GM12878 (cell line): ENCODE measurements around the gene UBAP1L. TPM values are rescaled to one million over a fixed set of nuclear protein-coding genes. Genes with fewer than 3 reads are reported as not detected.

Experiments used
- ATAC-seq: fragments of 200-7000 bp; cut with Tn5 transposase; 3 replicates; pipeline ENCODE4 v1.9.1; 2020; ENCODE audit warnings: mild to moderate bottlenecking, moderate library complexity
- BruUV-seq: library from RNA; stranded (reverse); fragments of 400-500 nt; replicated peaks from 2 replicates; lab custom pipeline; 2021; lab: Mats Ljungman, UMichigan
- CTCF ChIA-PET: fragments of 300-600 bp; sonication (Branson Sonifier 250); formaldehyde crosslinking; extraction: SDS; loops from one replicate; lab custom pipeline; 2021; ENCODE audit warnings: inconsistent platforms; lab: Yijun Ruan, JAX
- POLR2A ChIA-PET: fragments of 350-600 bp; formaldehyde crosslinking; extraction: SDS; loops from one replicate; lab custom pipeline; 2021; ENCODE audit warnings: inconsistent platforms; lab: Charles Lee
- RAD21 ChIA-PET: fragments of 300-600 bp; sonication (Branson Sonifier 250); formaldehyde crosslinking; loops from one replicate; lab custom pipeline; 2023; ENCODE audit warnings: antibody characterized with exemption; ENCODE audit not compliant: unreplicated experiment; lab: Charles Lee
- SMC1A ChIA-PET: fragments of 300-600 bp; sonication (Branson Sonifier 250); formaldehyde crosslinking; loops from one replicate; lab custom pipeline; 2023; ENCODE audit not compliant: unreplicated experiment, uncharacterized antibody; lab: Charles Lee
- DNase-seq: peaks from one replicate; pipeline ENCODE4 v3.0.0-alpha.2; 2011; ENCODE audit warnings: low read depth, low spot score
- FAIRE-seq: peaks from 3 replicates; lab custom pipeline; 2011; peaks lifted over from hg19 to GRCh38; lab: Jason Lieb, UNC
- H2AFZ ChIP-seq: 2 replicates; pipeline ENCODE4 v1.6.0; 2011; ENCODE audit warnings: low read depth, low read length, control low read depth; ENCODE audit not compliant: control insufficient read depth
- H3K27ac ChIP-seq: 2 replicates; pipeline ENCODE4 v1.5.1; 2011; ENCODE audit warnings: control low read depth; ENCODE audit not compliant: control insufficient read depth, insufficient read depth
- H3K27me3 ChIP-seq, 2 experiments: replicated peaks in 1 of 2; 2 replicates each; pipeline versions ENCODE4 v1.6.0 to v1.6.1; 2011; ENCODE audit warnings: low read length in 1 of 2; ENCODE audit not compliant: control insufficient read depth in 2 of 2, insufficient read depth in 2 of 2
- H3K36me3 ChIP-seq, 2 experiments: 2 replicates each; pipeline ENCODE4 v1.5.1; 2011; ENCODE audit warnings: low read length in 1 of 2; ENCODE audit not compliant: control insufficient read depth in 2 of 2, insufficient read depth in 2 of 2
- H3K4me1 ChIP-seq: 2 replicates; pipeline ENCODE4 v1.6.1; 2011; ENCODE audit warnings: mild to moderate bottlenecking, low read length, moderate library complexity, mixed read lengths; ENCODE audit not compliant: control insufficient read depth, insufficient read depth
- H3K4me2 ChIP-seq: 2 replicates; pipeline ENCODE4 v1.6.0; 2011; ENCODE audit warnings: control low read depth; ENCODE audit not compliant: control insufficient read depth, insufficient read depth
- H3K4me3 ChIP-seq: fragments of 200-600 bp; sonication (generic); 2 replicates; pipeline ENCODE4 v1.5.1; 2016
- H3K79me2 ChIP-seq: 2 replicates; pipeline ENCODE4 v1.6.0; 2011; ENCODE audit warnings: low read length; ENCODE audit not compliant: control insufficient read depth, insufficient read depth
- H3K9ac ChIP-seq: 2 replicates; pipeline ENCODE4 v1.8.0; 2011; ENCODE audit warnings: low read length, control low read depth, mixed read lengths; ENCODE audit not compliant: control insufficient read depth, insufficient read depth
- H3K9me3 ChIP-seq: replicated peaks from 3 replicates; pipeline ENCODE4 v1.5.1; 2011; ENCODE audit warnings: mild to moderate bottlenecking, low read length; ENCODE audit not compliant: control insufficient read depth, insufficient read depth
- H4K20me1 ChIP-seq: 2 replicates; pipeline ENCODE4 v1.6.0; 2011; ENCODE audit not compliant: control insufficient read depth, insufficient read depth
- BACH1 ChIP-seq: fragments of 450-650 bp; IDR thresholded peaks from 2 replicates; pipeline ENCODE4 v1.6.1; 2017; ENCODE audit warnings: mild to moderate bottlenecking, borderline replicate concordance
- FOXK2 ChIP-seq: fragments of 450-650 bp; IDR thresholded peaks from 2 replicates; pipeline ENCODE4 v1.6.1; 2017; ENCODE audit warnings: mild to moderate bottlenecking, moderate library complexity
- HDAC6 ChIP-seq: fragments of 200-600 bp; sonication (generic); IDR thresholded peaks from one replicate; pipeline ENCODE4 v1.8.0; 2017; ENCODE audit warnings: antibody characterized with exemption; ENCODE audit not compliant: unreplicated experiment
- POLR2A ChIP-seq: IDR thresholded peaks from 2 replicates; pipeline ENCODE4 v1.6.1; 2011; ENCODE audit warnings: low read depth, mild to moderate bottlenecking, low read length
- SREBF2 ChIP-seq: IDR thresholded peaks from 2 replicates; pipeline ENCODE4 v1.6.1; 2012; ENCODE audit warnings: mild to moderate bottlenecking, low read length
- TCF7 ChIP-seq: IDR thresholded peaks from 2 replicates; pipeline ENCODE4 v1.6.1; 2014; ENCODE audit warnings: antibody characterized with exemption, borderline replicate concordance
- WRNIP1 ChIP-seq: IDR thresholded peaks from 2 replicates; pipeline ENCODE4 v1.6.1; 2011; ENCODE audit warnings: low read depth, low read length, improper control_type of control experiment, borderline replicate concordance
- ZSCAN29 ChIP-seq: fragments of 450-650 bp; IDR thresholded peaks from 2 replicates; pipeline ENCODE4 v1.6.1; 2017; ENCODE audit warnings: mild to moderate bottlenecking, moderate library complexity
- WGBS: methylation state at CpG from one replicate; pipeline ENCODE4 v1.1.6; 2016; ENCODE audit warnings: low lambda C conversion rate; ENCODE audit not compliant: insufficient replicate concordance, insufficient coverage; ENCODE audit errors: missing lambda C conversion rate; 5-methylcytosine and 5-hydroxymethylcytosine counted together
- in situ Hi-C: fragments of 300-500 bp; cut with MboI; formaldehyde crosslinking; loops from 9 replicates; pipeline ENCODE4 v1.14.3; 2018; ENCODE audit warnings: mixed read lengths
- intact Hi-C: fragments of 100-400 bp; cut with micrococcal nuclease; formaldehyde crosslinking; loops from one replicate; pipeline ENCODE4 v1.14.2; 2022; ENCODE audit not compliant: unreplicated experiment
- polyA plus RNA-seq, 11 experiments: library from polyadenylated mRNA; depleted of rRNA in 4 of 11; unstranded in 6 of 11; stranded (reverse) in 5 of 11; fragments of >200 nt; fragmentation: Nextera tagmentation in 4 of 11; fragmentation: Illumina TruSeq in 1 of 11; extraction: Ambion mirVana in 4 of 11; extraction: Trizol in 1 of 11; gene quantifications; 1 replicate in 1 of 11; 2 replicates in 10 of 11; pipeline versions ENCODE4 v1.2.1 to v1.2.3, GENCODE V29; 2011 to 2016; ENCODE audit warnings: inconsistent platforms in 2 of 11, missing spikeins in 2 of 11, low read depth in 1 of 11
- total RNA-seq, 4 experiments: library from RNA; depleted of rRNA in 3 of 4; stranded (reverse); fragments of >200 nt in 3 of 4; fragmentation: Illumina TruSeq in 1 of 4; extraction: Trizol in 1 of 4; gene quantifications; 2 replicates each; pipeline versions ENCODE4 v1.2.1 to v1.2.3, GENCODE V29; 2013 to 2021
- TF ChIP-seq, protein P1 (sequence below): fragments of 150-350 bp; IDR thresholded peaks from 2 replicates; pipeline ENCODE4 v1.6.1; 2016; ENCODE audit warnings: low read depth, low read length
- TF ChIP-seq, protein P2 (sequence below): IDR thresholded peaks from 2 replicates; pipeline ENCODE4 v1.6.1; 2012; ENCODE audit warnings: low read depth, low read length, improper control_type of control experiment
- TF ChIP-seq, protein P3 (sequence below), 3 experiments: IDR thresholded peaks in 2 of 3; conservative IDR thresholded peaks in 1 of 3; 2 replicates each; pipeline ENCODE4 v1.5.1; 2011; ENCODE audit warnings: low read depth in 3 of 3, low read length in 3 of 3, mild to moderate bottlenecking in 3 of 3, control low read depth in 2 of 3, moderate library complexity in 2 of 3, inconsistent platforms in 1 of 3, mixed read lengths in 1 of 3; ENCODE audit not compliant: control insufficient read depth in 2 of 3, insufficient read depth in 1 of 3; ENCODE audit errors: extremely low read depth in 1 of 3
- TF ChIP-seq, protein P4 (sequence below): IDR thresholded peaks from 2 replicates; pipeline ENCODE4 v1.6.1; 2012; ENCODE audit warnings: mild to moderate bottlenecking, low read depth, low read length

The UBAP1L gene
- total and polyA plus RNA-seq, 10 of the 15 experiments (the other 5 are each of a cell fraction or from before 2014, with no cell fraction given), result 0.03 to 2.6 (median 1.0) TPM

DNA sequence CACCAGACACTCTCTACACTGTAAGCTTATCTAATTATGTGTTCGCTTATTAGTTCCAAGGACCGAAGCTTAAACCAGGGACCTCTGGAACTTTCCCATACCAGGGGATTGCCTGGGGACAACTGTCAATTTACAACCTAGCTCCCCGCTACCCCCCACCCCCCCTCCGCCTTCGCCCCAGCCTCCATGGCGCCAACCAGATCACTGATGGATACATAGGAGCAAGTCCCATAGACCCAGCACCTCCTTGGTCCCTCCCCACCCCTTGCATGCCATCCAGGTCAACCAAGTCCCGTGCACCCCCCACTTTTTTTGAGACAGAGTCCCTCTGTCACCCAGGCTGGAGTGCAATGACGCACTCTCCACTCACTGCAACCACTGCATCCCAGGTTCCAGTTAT is 19.5 kb upstream of the UBAP1L start (continued):
- TF ChIP-seq FOXK2 (no peak), HDAC6 (no peak)
- TF ChIP-seq, protein P1, sequence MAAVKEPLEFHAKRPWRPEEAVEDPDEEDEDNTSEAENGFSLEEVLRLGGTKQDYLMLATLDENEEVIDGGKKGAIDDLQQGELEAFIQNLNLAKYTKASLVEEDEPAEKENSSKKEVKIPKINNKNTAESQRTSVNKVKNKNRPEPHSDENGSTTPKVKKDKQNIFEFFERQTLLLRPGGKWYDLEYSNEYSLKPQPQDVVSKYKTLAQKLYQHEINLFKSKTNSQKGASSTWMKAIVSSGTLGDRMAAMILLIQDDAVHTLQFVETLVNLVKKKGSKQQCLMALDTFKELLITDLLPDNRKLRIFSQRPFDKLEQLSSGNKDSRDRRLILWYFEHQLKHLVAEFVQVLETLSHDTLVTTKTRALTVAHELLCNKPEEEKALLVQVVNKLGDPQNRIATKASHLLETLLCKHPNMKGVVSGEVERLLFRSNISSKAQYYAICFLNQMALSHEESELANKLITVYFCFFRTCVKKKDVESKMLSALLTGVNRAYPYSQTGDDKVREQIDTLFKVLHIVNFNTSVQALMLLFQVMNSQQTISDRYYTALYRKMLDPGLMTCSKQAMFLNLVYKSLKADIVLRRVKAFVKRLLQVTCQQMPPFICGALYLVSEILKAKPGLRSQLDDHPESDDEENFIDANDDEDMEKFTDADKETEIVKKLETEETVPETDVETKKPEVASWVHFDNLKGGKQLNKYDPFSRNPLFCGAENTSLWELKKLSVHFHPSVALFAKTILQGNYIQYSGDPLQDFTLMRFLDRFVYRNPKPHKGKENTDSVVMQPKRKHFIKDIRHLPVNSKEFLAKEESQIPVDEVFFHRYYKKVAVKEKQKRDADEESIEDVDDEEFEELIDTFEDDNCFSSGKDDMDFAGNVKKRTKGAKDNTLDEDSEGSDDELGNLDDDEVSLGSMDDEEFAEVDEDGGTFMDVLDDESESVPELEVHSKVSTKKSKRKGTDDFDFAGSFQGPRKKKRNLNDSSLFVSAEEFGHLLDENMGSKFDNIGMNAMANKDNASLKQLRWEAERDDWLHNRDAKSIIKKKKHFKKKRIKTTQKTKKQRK, result no peak
- TF ChIP-seq, all 136 proteins: peak for 0

DNA sequence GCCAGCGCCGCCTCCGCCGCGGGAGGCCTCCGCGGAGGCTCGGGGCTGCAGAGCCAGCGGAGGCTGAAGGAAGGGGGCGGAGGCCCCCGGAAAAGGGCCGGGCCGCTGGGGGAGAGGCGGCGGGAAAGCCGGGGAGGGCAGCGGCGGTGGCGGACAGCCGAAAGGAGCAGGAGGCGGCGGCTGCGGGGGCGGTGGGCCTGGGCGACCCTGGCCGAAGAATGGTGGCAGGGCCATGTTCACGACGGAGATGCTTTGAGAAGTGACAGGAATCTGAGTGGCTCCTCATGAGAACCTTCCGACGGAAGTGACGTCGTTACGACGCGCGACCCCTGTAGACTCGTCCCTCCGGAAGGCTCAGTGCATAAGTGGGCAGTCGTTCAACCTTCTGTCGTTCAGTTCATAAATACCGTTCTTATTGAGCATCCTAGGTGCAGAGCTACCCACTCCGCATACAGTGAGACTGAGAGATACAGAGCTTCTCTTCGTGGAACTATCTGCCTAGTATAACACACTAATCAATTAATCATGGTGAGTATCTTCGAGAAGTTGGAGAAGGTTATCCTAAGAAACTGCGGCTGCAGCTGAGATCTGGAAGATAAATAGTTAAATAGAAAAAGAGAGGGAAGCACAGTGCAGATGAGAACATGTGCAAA is 18.7 kb upstream of the UBAP1L start, which contains the start of gene PDCD7:
Gene PDCD7 (minus strand): TSS at position 261 of the 653 bp plus-strand sequence. CDS start 27 bp downstream, at position 234.
- Histone ChIP-seq H2AFZ (peak within 1 kb of the TSS; percentile 99), H3K4me1 (0 out of 2 replicates have a peak, but pooled peaks cover 2% of the 10 kb centered on the region), H3K79me2 (peaks cover 17% of the 10 kb centered on the region), H3K4me3 (peak within 1 kb of the TSS; percentile 89), H3K9ac (peak within 1 kb of the TSS; percentile 84), H4K20me1 (peaks cover 2% of the 10 kb centered on the region; the same call in 1 of the 2 replicates), H3K27me3 (no peaks in the 10 kb centered on the region), H3K9me3 (no peaks in the 10 kb centered on the region; the same call in 2 of the 3 replicates), H3K4me2 (peak within 1 kb of the TSS; percentile 89), H3K36me3 (peaks cover 0 to 10% of the 10 kb centered on the region in 2 experiments; a peak in 3 of 4 replicates), H3K27ac (peak within 1 kb of the TSS; percentile 62)
- peak; percentile 77 for DNase-seq
- in situ Hi-C loops (no loop called here), intact Hi-C loops (no loop called here)
- ChIA-PET RAD21 (interaction anchor here (1.0 to 1.3 kb wide), 3 partner anchors 48 to 153 kb away, joined by 3 to 7 read pairs (median 3); partner anchors contain the start of genes CLPX and PARP16), SMC1A (interaction anchor here (0.6 to 1.7 kb wide), 4 partner anchors 12 to 163 kb away, joined by 3 to 5 read pairs (median 3); no protein-coding TSS in a partner anchor), CTCF (interaction anchor here (0.6 to 1.5 kb wide), 3 partner anchors 15 to 252 kb away, joined by 3 to 4 read pairs (median 3); no protein-coding TSS in a partner anchor), POLR2A (interaction anchor here (0.5 to 1.3 kb wide), 9 partner anchors 15 to 602 kb away, joined by 3 to 7 read pairs (median 4); partner anchors contain the start of genes CLPX and PARP16)
- WGBS, result 4% methylated on average over 36 of the region's 45 CpGs
- BruUV-seq, result TSS peak; percentile 96
- peak; percentile 90 for FAIRE-seq
- peak; percentile 92 for ATAC-seq
- no peak for TF ChIP-seq SREBF2
- TF ChIP-seq, protein P2, sequence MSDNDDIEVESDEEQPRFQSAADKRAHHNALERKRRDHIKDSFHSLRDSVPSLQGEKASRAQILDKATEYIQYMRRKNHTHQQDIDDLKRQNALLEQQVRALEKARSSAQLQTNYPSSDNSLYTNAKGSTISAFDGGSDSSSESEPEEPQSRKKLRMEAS, result no peak
- TF ChIP-seq WRNIP1, result no peak
- peak; percentile 93 for TF ChIP-seq POLR2A
- TF ChIP-seq, protein P3, sequence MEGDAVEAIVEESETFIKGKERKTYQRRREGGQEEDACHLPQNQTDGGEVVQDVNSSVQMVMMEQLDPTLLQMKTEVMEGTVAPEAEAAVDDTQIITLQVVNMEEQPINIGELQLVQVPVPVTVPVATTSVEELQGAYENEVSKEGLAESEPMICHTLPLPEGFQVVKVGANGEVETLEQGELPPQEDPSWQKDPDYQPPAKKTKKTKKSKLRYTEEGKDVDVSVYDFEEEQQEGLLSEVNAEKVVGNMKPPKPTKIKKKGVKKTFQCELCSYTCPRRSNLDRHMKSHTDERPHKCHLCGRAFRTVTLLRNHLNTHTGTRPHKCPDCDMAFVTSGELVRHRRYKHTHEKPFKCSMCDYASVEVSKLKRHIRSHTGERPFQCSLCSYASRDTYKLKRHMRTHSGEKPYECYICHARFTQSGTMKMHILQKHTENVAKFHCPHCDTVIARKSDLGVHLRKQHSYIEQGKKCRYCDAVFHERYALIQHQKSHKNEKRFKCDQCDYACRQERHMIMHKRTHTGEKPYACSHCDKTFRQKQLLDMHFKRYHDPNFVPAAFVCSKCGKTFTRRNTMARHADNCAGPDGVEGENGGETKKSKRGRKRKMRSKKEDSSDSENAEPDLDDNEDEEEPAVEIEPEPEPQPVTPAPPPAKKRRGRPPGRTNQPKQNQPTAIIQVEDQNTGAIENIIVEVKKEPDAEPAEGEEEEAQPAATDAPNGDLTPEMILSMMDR (IDR thresholded peaks at IDR 0.05 in 2 of 3, conservative IDR thresholded peaks at IDR 0.05 in 1 of 3; ENCODE audit: control insufficient read depth in 2 of 3, extremely low read depth in 1 of 3, insufficient read depth in 1 of 3, low read depth in 3 of 3, low read length in 3 of 3), result no peak
- TF ChIP-seq FOXK2, result no peak
- TF ChIP-seq TCF7, result no peak
- peak; percentile 72; the same call in 1 of the 2 replicates for TF ChIP-seq ZSCAN29
- TF ChIP-seq, protein P4, sequence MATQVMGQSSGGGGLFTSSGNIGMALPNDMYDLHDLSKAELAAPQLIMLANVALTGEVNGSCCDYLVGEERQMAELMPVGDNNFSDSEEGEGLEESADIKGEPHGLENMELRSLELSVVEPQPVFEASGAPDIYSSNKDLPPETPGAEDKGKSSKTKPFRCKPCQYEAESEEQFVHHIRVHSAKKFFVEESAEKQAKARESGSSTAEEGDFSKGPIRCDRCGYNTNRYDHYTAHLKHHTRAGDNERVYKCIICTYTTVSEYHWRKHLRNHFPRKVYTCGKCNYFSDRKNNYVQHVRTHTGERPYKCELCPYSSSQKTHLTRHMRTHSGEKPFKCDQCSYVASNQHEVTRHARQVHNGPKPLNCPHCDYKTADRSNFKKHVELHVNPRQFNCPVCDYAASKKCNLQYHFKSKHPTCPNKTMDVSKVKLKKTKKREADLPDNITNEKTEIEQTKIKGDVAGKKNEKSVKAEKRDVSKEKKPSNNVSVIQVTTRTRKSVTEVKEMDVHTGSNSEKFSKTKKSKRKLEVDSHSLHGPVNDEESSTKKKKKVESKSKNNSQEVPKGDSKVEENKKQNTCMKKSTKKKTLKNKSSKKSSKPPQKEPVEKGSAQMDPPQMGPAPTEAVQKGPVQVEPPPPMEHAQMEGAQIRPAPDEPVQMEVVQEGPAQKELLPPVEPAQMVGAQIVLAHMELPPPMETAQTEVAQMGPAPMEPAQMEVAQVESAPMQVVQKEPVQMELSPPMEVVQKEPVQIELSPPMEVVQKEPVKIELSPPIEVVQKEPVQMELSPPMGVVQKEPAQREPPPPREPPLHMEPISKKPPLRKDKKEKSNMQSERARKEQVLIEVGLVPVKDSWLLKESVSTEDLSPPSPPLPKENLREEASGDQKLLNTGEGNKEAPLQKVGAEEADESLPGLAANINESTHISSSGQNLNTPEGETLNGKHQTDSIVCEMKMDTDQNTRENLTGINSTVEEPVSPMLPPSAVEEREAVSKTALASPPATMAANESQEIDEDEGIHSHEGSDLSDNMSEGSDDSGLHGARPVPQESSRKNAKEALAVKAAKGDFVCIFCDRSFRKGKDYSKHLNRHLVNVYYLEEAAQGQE, result 0 out of 2 replicates have a peak, but pooled peaks have one; percentile 26
- TF ChIP-seq BACH1, result 0 out of 2 replicates have a peak, but pooled peaks have one; percentile 1
